Measurements from ENCODE around the gene NCBP3. TPM values are rescaled to one million over a fixed set of nuclear protein-coding genes. Genes with fewer than 3 reads are reported as not detected.

NCBP3 gene
- total RNA-seq, 1 donor = 21.4 TPM

- no peak overlapping the region for H3K4me2 ChIP-seq (ENCODE audit: insufficient read depth, low read length)
- no peaks in the 10 kb centered on the region for H3K27me3 ChIP-seq (ENCODE audit: insufficient read depth, low read length)
- peaks cover 8% of the 10 kb centered on the region for H3K36me3 ChIP-seq (ENCODE audit: insufficient read depth, low read length)
- H3K79me2 ChIP-seq (ENCODE audit: insufficient read depth, low read length) = no peaks in the 10 kb centered on the region
- H4K20me1 ChIP-seq (ENCODE audit: insufficient read depth, low read length) = no peaks in the 10 kb centered on the region
- peak; percentile 48 for DNase-seq (ENCODE audit: insufficient read length, low spot score, missing footprints)
- H3K4me3 ChIP-seq (ENCODE audit: insufficient read depth, low read length) = no peak overlapping the region
- no peak overlapping the region for H2AFZ ChIP-seq (ENCODE audit: low read length)
- no peak overlapping the region for H3K27ac ChIP-seq (ENCODE audit: low read depth, low read length)
- no peaks in the 10 kb centered on the region for H3K9me3 ChIP-seq (ENCODE audit: low read depth, low read length)
- peaks cover 12% of the 10 kb centered on the region for H3K4me1 ChIP-seq (ENCODE audit: insufficient read depth, low read length)
- TF ChIP-seq CTCF (IDR thresholded peaks at IDR 0.05; ENCODE audit: extremely low read depth, low read depth, low read length) = no peak
Measured at GRCh38 chr17:3864534-3864933, 18.5 kb upstream of the NCBP3 start.

- Histone ChIP-seq H3K4me2 (ENCODE audit: insufficient read depth, low read length) (no peak overlapping the region), H3K27me3 (ENCODE audit: insufficient read depth, low read length) (no peaks in the 10 kb centered on the region), H4K20me1 (ENCODE audit: insufficient read depth, low read length) (no peaks in the 10 kb centered on the region), H3K27ac (ENCODE audit: low read depth, low read length) (no peak overlapping the region), H3K4me1 (ENCODE audit: insufficient read depth, low read length) (peaks cover 12% of the 10 kb centered on the region), H3K36me3 (ENCODE audit: insufficient read depth, low read length) (peaks cover 8% of the 10 kb centered on the region), H3K9me3 (ENCODE audit: low read depth, low read length) (no peaks in the 10 kb centered on the region), H2AFZ (ENCODE audit: low read length) (no peak overlapping the region), H3K79me2 (ENCODE audit: insufficient read depth, low read length) (no peaks in the 10 kb centered on the region), H3K4me3 (ENCODE audit: insufficient read depth, low read length) (no peak overlapping the region)
- TF ChIP-seq CTCF (IDR thresholded peaks at IDR 0.05; ENCODE audit: extremely low read depth, low read depth, low read length) = no peak
- peak; percentile 76 for DNase-seq (ENCODE audit: insufficient read length, low spot score, missing footprints)
Measured at GRCh38 chr17:3861761-3862681, 16.0 kb upstream of the NCBP3 start.

- Histone ChIP-seq H3K36me3 (ENCODE audit: insufficient read depth, low read length) (peaks cover 8% of the 10 kb centered on the region), H3K27ac (ENCODE audit: low read depth, low read length) (no peak overlapping the region), H3K79me2 (ENCODE audit: insufficient read depth, low read length) (no peaks in the 10 kb centered on the region), H3K4me2 (ENCODE audit: insufficient read depth, low read length) (no peak overlapping the region), H4K20me1 (ENCODE audit: insufficient read depth, low read length) (no peaks in the 10 kb centered on the region), H3K9me3 (ENCODE audit: low read depth, low read length) (no peaks in the 10 kb centered on the region), H3K4me3 (ENCODE audit: insufficient read depth, low read length) (no peak overlapping the region), H3K27me3 (ENCODE audit: insufficient read depth, low read length) (no peaks in the 10 kb centered on the region), H2AFZ (ENCODE audit: low read length) (no peak overlapping the region), H3K4me1 (ENCODE audit: insufficient read depth, low read length) (peaks cover 12% of the 10 kb centered on the region)
- peak; percentile 68 for DNase-seq (ENCODE audit: insufficient read length, low spot score, missing footprints)
- no peak for TF ChIP-seq CTCF (IDR thresholded peaks at IDR 0.05; ENCODE audit: extremely low read depth, low read depth, low read length)
Measured at GRCh38 chr17:3860939-3861700, 15.1 kb upstream of the NCBP3 start.

GRCh38 chr17:3859940-3860339 lies 13.9 kb upstream of the NCBP3 start:
- peak; percentile 58 for DNase-seq (ENCODE audit: insufficient read length, low spot score, missing footprints)
- H3K27ac ChIP-seq (ENCODE audit: low read depth, low read length) = no peak overlapping the region
- no peaks in the 10 kb centered on the region for H3K79me2 ChIP-seq (ENCODE audit: insufficient read depth, low read length)
- peaks cover 4% of the 10 kb centered on the region for H3K4me1 ChIP-seq (ENCODE audit: insufficient read depth, low read length)
- TF ChIP-seq CTCF (IDR thresholded peaks at IDR 0.05; ENCODE audit: extremely low read depth, low read depth, low read length) = no peak
- no peak overlapping the region for H3K4me3 ChIP-seq (ENCODE audit: insufficient read depth, low read length)
- no peaks in the 10 kb centered on the region for H4K20me1 ChIP-seq (ENCODE audit: insufficient read depth, low read length)
- H3K4me2 ChIP-seq (ENCODE audit: insufficient read depth, low read length) = no peak overlapping the region
- H3K36me3 ChIP-seq (ENCODE audit: insufficient read depth, low read length) = peaks cover 8% of the 10 kb centered on the region
- no peak overlapping the region for H2AFZ ChIP-seq (ENCODE audit: low read length)
- H3K9me3 ChIP-seq (ENCODE audit: low read depth, low read length) = no peaks in the 10 kb centered on the region
- H3K27me3 ChIP-seq (ENCODE audit: insufficient read depth, low read length) = no peaks in the 10 kb centered on the region

All from osteoblast (primary cell).